K562 (cell line): ENCODE data around the gene PDCD11. TPM values are rescaled to one million over a fixed set of nuclear protein-coding genes. Genes with fewer than 3 reads are reported as not detected.
A peak's percentile ranks its signal among the peaks of the same experiment; 100 is the strongest.

Experiments used
- CBFA2T2 ChIP-seq: fragments of 450-650 bp; conservative IDR thresholded peaks from 2 replicates; pipeline ENCODE4 v1.6.1; 2017; ENCODE audit warnings: mild to moderate bottlenecking
- CREM ChIP-seq: IDR thresholded peaks from 2 replicates; pipeline ENCODE4 v1.6.1; 2014; ENCODE audit warnings: antibody characterized with exemption, low read depth
- CUX1 ChIP-seq: fragments of 200-800 bp; sonication (Bioruptor generic); IDR thresholded peaks from 2 replicates; pipeline ENCODE4 v1.6.1; 2016; ENCODE audit warnings: missing genetic modification characterization, missing compliant biosample characterization
- ELF4 ChIP-seq: fragments of 450-650 bp; formaldehyde crosslinking; IDR thresholded peaks from 2 replicates; pipeline ENCODE4 v1.4.0; 2022; ENCODE audit warnings: missing genetic modification characterization
- ERF ChIP-seq: fragments of 450-650 bp; formaldehyde crosslinking; IDR thresholded peaks from 2 replicates; pipeline ENCODE4 v1.4.0; 2020; ENCODE audit warnings: mild to moderate bottlenecking, mixed read lengths
- HDAC2 ChIP-seq: fragments of 450-650 bp; IDR thresholded peaks from 2 replicates; pipeline ENCODE4 v1.6.1; 2016; ENCODE audit warnings: mild to moderate bottlenecking
- MAFK ChIP-seq: IDR thresholded peaks from 2 replicates; pipeline ENCODE4 v1.6.1; 2011; ENCODE audit warnings: low read length, improper control_type of control experiment
- MAZ ChIP-seq, 2 experiments: fragments of 450-650 bp in 1 of 2; sonication (generic) in 1 of 2; formaldehyde crosslinking; IDR thresholded peaks in 1 of 2; conservative IDR thresholded peaks in 1 of 2; 2 replicates each; pipeline versions ENCODE4 v1.4.0 to v1.5.0; 2020; ENCODE audit warnings: mild to moderate bottlenecking in 1 of 2, missing genetic modification reagents in 1 of 2
- MIER1 ChIP-seq: fragments of 450-650 bp; IDR thresholded peaks from 2 replicates; pipeline ENCODE4 v1.6.1; 2016; ENCODE audit warnings: antibody characterized with exemption, mild to moderate bottlenecking, low read depth
- POLR3G ChIP-seq: IDR thresholded peaks from 2 replicates; pipeline ENCODE4 v1.6.1; 2011; ENCODE audit not compliant: insufficient read length, insufficient replicate concordance; ENCODE audit errors: extremely low read depth
- RBM17 ChIP-seq: fragments of 200-400 bp; formaldehyde crosslinking; IDR thresholded peaks from 2 replicates; pipeline ENCODE4 v1.6.1; 2017; ENCODE audit warnings: low read depth, mild to moderate bottlenecking, low read length, borderline replicate concordance
- SAFB2 ChIP-seq: fragments of 200-400 bp; formaldehyde crosslinking; IDR thresholded peaks from 2 replicates; pipeline ENCODE4 v1.6.1; 2018; ENCODE audit warnings: borderline replicate concordance, low read length, low read depth, moderate library complexity; ENCODE audit not compliant: severe bottlenecking
- SFPQ ChIP-seq: fragments of 200-400 bp; formaldehyde crosslinking; IDR thresholded peaks from 2 replicates; pipeline ENCODE4 v1.6.1; 2017; ENCODE audit warnings: mild to moderate bottlenecking, low read depth, low read length, moderate library complexity
- ZNF197 ChIP-seq: fragments of 200-800 bp; sonication (Bioruptor generic); IDR thresholded peaks from 2 replicates; pipeline ENCODE4 v1.6.1; 2016; ENCODE audit warnings: low read depth, missing genetic modification characterization, missing compliant biosample characterization
- ZNF239 ChIP-seq: fragments of 250-450 bp; sonication (Bioruptor Pico); IDR thresholded peaks from 2 replicates; pipeline ENCODE4 v1.4.0; 2020; ENCODE audit warnings: mild to moderate bottlenecking
- ZNF75A ChIP-seq: fragments of 450-650 bp; formaldehyde crosslinking; IDR thresholded peaks from 2 replicates; pipeline ENCODE4 v1.4.0; 2020; ENCODE audit warnings: mild to moderate bottlenecking
- ZNF76 ChIP-seq: fragments of 250-450 bp; sonication (Bioruptor Pico); IDR thresholded peaks from 2 replicates; pipeline ENCODE4 v1.4.0; 2020; ENCODE audit warnings: mild to moderate bottlenecking, moderate library complexity, borderline replicate concordance
- polyA plus RNA-seq, 8 experiments: library from polyadenylated mRNA; depleted of rRNA in 4 of 8; stranded (reverse) in 5 of 8; unstranded in 3 of 8; fragments of >200 nt; fragmentation: Nextera tagmentation in 2 of 8; fragmentation: Illumina TruSeq in 1 of 8; extraction: Ambion mirVana in 2 of 8; extraction: Trizol in 1 of 8; gene quantifications; 2 replicates each; pipeline versions ENCODE4 v1.2.1 to v1.2.3, GENCODE V29; 2011 to 2014; ENCODE audit warnings: inconsistent platforms in 1 of 8, missing spikeins in 1 of 8
- total RNA-seq, 7 experiments: library from RNA; depleted of rRNA in 6 of 7; stranded (reverse); fragments of >200 nt in 6 of 7; fragmentation: Illumina TruSeq in 2 of 7; extraction: Trizol in 2 of 7; gene quantifications; 2 replicates each; pipeline versions ENCODE4 v1.2.1 to v1.2.3, GENCODE V29; 2011 to 2021; ENCODE audit warnings: low replicate concordance in 1 of 7
- TF ChIP-seq, protein P1 (sequence below): fragments of 150-350 bp; IDR thresholded peaks from 2 replicates; pipeline ENCODE4 v1.6.1; 2014; ENCODE audit warnings: low read depth, mild to moderate bottlenecking, low read length, borderline replicate concordance

PDCD11 gene
- total and polyA plus RNA-seq, 9 of the 15 experiments (the other 6 are each of a cell fraction or from before 2014, with no cell fraction given) = 14.8 to 73.8 (median 50.0) TPM

DNA sequence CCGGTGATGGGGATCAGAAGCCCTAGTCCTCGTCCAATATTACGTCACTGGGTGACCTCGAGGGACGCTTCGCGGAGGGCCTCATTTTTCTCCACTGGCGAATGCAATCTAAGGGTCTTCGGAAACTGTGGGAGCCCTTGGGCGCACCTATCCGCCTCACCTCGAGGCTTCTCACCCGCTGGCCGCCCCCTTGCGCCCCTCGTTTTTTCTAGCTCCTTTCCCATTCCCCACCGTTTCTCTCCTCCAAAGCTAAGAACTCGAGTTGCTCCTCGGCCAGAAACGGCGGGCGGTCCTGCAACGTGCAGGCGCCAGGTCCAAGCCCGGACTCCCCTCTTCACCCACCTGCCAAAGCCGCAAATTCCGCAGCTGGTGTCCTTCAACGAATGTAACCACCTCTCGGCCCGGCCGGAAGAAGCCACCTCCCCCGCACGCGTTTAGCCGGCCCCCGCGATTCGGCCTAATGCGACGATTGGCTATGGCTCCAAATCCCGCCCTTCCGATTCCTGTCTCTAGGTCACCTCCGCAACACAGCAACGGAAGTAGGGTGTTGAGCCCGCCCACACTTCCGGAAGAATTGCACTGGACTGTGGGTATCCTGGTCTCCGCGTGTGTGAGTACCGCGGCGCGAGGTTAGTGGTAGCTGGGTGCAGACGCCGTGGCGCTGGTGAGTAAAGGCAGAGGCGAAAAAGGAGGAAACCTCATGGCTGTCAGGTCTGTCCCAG, at the start of gene PDCD11, which contains the start of gene ATP5MK (continued):
- TF ChIP-seq, protein P1, sequence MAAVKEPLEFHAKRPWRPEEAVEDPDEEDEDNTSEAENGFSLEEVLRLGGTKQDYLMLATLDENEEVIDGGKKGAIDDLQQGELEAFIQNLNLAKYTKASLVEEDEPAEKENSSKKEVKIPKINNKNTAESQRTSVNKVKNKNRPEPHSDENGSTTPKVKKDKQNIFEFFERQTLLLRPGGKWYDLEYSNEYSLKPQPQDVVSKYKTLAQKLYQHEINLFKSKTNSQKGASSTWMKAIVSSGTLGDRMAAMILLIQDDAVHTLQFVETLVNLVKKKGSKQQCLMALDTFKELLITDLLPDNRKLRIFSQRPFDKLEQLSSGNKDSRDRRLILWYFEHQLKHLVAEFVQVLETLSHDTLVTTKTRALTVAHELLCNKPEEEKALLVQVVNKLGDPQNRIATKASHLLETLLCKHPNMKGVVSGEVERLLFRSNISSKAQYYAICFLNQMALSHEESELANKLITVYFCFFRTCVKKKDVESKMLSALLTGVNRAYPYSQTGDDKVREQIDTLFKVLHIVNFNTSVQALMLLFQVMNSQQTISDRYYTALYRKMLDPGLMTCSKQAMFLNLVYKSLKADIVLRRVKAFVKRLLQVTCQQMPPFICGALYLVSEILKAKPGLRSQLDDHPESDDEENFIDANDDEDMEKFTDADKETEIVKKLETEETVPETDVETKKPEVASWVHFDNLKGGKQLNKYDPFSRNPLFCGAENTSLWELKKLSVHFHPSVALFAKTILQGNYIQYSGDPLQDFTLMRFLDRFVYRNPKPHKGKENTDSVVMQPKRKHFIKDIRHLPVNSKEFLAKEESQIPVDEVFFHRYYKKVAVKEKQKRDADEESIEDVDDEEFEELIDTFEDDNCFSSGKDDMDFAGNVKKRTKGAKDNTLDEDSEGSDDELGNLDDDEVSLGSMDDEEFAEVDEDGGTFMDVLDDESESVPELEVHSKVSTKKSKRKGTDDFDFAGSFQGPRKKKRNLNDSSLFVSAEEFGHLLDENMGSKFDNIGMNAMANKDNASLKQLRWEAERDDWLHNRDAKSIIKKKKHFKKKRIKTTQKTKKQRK = peak; percentile 60; the same call in 1 of the 2 replicates
- TF ChIP-seq RBM17 (no peak), ERF (CRISPR knock-in tag) (no peak), HDAC2 (no peak), CBFA2T2 (no peak), MAFK (no peak), SAFB2 (no peak), ZNF75A (CRISPR knock-in tag) (no peak), SFPQ (no peak), CREM (peak; percentile 86), ZNF197 (CRISPR knock-in tag) (no peak), MAZ (CRISPR knock-in tag; conservative IDR thresholded peaks at IDR 0.05 in 1 of 2, IDR thresholded peaks at IDR 0.05 in 1 of 2) (peak; percentile 23 to 39; a peak in 1 of 4 replicates), POLR3G (no peak), ELF4 (CRISPR knock-in tag) (no peak), ZNF239 (CRISPR knock-in tag) (no peak), MIER1 (no peak), ZNF76 (CRISPR knock-in tag) (no peak), CUX1 (no peak)
